Measurements from ENCODE around the gene UBAC2. TPM values are rescaled to one million over a fixed set of nuclear protein-coding genes. Genes with fewer than 3 reads are reported as not detected.

UBAC2 gene
- total RNA-seq, 2 donors from 2014 or later = 72.7 to 80.4 TPM

GRCh38 chr13:99376924-99377323 lies 176.3 kb downstream of the UBAC2 start:
- DNase-seq = peak; percentile 38
- no peak for TF ChIP-seq CTCF (conservative IDR thresholded peaks at IDR 0.05)
- peaks cover 8% of the 10 kb centered on the region for H3K4me1 Mint-ChIP-seq
- no peak overlapping the region for H3K4me3 Mint-ChIP-seq
- H3K27me3 Mint-ChIP-seq (ENCODE audit: insufficient read depth) = no peaks in the 10 kb centered on the region
- Histone ChIP-seq H3K27ac (ENCODE audit: low read depth, low read length) (no peak overlapping the region), H3K4me1 (ENCODE audit: control insufficient read depth, insufficient read depth, low read length) (no peaks in the 10 kb centered on the region), H3K36me3 (ENCODE audit: control insufficient read depth, insufficient read depth, low read length) (peaks cover 36% of the 10 kb centered on the region), H3K4me3 (ENCODE audit: low read length) (no peak overlapping the region), H3K9ac (ENCODE audit: extremely low read depth, low read length, poor library complexity, severe bottlenecking) (no peak overlapping the region), H3K9me3 (ENCODE audit: control insufficient read depth, low read length) (no peaks in the 10 kb centered on the region), H3K27me3 (ENCODE audit: control insufficient read depth, insufficient read depth, low read length, poor library complexity, severe bottlenecking) (no peaks in the 10 kb centered on the region)
- WGBS, 2 experiments (ENCODE audit: insufficient coverage in 1 of 2, insufficient read length in 1 of 2) = 93 to 97% methylated on average over 8 to 9 of the region's 9 CpGs
- H3K27ac Mint-ChIP-seq = peak overlapping the region; percentile 31
- H3K9me3 Mint-ChIP-seq = no peaks in the 10 kb centered on the region
- H3K36me3 Mint-ChIP-seq (ENCODE audit: low read depth) = peaks cover 40% of the 10 kb centered on the region

GRCh38 chr13:99377641-99378040 lies 177.0 kb downstream of the UBAC2 start:
- no peak overlapping the region for H3K4me3 ChIP-seq (ENCODE audit: low read length)
- DNase-seq = peak; percentile 38
- H3K27ac Mint-ChIP-seq = no peak overlapping the region
- H3K36me3 ChIP-seq (ENCODE audit: control insufficient read depth, insufficient read depth, low read length) = peaks cover 36% of the 10 kb centered on the region
- H3K4me1 ChIP-seq (ENCODE audit: control insufficient read depth, insufficient read depth, low read length) = no peaks in the 10 kb centered on the region
- no peaks in the 10 kb centered on the region for H3K9me3 Mint-ChIP-seq
- WGBS, 2 experiments (ENCODE audit: insufficient coverage in 1 of 2, insufficient read length in 1 of 2) = 93 to 95% methylated on average over 8 of the region's 8 CpGs
- TF ChIP-seq CTCF (conservative IDR thresholded peaks at IDR 0.05) = no peak
- H3K4me1 Mint-ChIP-seq = peaks cover 8% of the 10 kb centered on the region
- H3K27ac ChIP-seq (ENCODE audit: low read depth, low read length) = no peak overlapping the region
- no peak overlapping the region for H3K4me3 Mint-ChIP-seq
- no peaks in the 10 kb centered on the region for H3K9me3 ChIP-seq (ENCODE audit: control insufficient read depth, low read length)
- no peak overlapping the region for H3K9ac ChIP-seq (ENCODE audit: extremely low read depth, low read length, poor library complexity, severe bottlenecking)
- no peaks in the 10 kb centered on the region for H3K27me3 Mint-ChIP-seq (ENCODE audit: insufficient read depth)
- peaks cover 33% of the 10 kb centered on the region for H3K36me3 Mint-ChIP-seq (ENCODE audit: low read depth)
- H3K27me3 ChIP-seq (ENCODE audit: control insufficient read depth, insufficient read depth, low read length, poor library complexity, severe bottlenecking) = no peaks in the 10 kb centered on the region

GRCh38 chr13:99378985-99379733 lies 178.5 kb downstream of the UBAC2 start:
- Mint-ChIP-seq H3K4me1 (peaks cover 8% of the 10 kb centered on the region), H3K27me3 (ENCODE audit: insufficient read depth) (no peaks in the 10 kb centered on the region), H3K9me3 (no peaks in the 10 kb centered on the region), H3K36me3 (ENCODE audit: low read depth) (peaks cover 26% of the 10 kb centered on the region), H3K27ac (no peak overlapping the region), H3K4me3 (no peak overlapping the region)
- TF ChIP-seq CTCF (conservative IDR thresholded peaks at IDR 0.05) = no peak
- Histone ChIP-seq H3K36me3 (ENCODE audit: control insufficient read depth, insufficient read depth, low read length) (peaks cover 32% of the 10 kb centered on the region), H3K9me3 (ENCODE audit: control insufficient read depth, low read length) (no peaks in the 10 kb centered on the region), H3K9ac (ENCODE audit: extremely low read depth, low read length, poor library complexity, severe bottlenecking) (no peak overlapping the region), H3K27me3 (ENCODE audit: control insufficient read depth, insufficient read depth, low read length, poor library complexity, severe bottlenecking) (no peaks in the 10 kb centered on the region), H3K27ac (ENCODE audit: low read depth, low read length) (no peak overlapping the region), H3K4me3 (ENCODE audit: low read length) (no peak overlapping the region), H3K4me1 (ENCODE audit: control insufficient read depth, insufficient read depth, low read length) (no peaks in the 10 kb centered on the region)
- 73 to 77% methylated on average over 3 of the region's 3 CpGs for WGBS, 2 experiments (ENCODE audit: insufficient coverage in 1 of 2, insufficient read length in 1 of 2)
- peak; percentile 66 for DNase-seq
